ENCODE measurements around the gene RPS6KA5.

The RPS6KA5 gene

DNA sequence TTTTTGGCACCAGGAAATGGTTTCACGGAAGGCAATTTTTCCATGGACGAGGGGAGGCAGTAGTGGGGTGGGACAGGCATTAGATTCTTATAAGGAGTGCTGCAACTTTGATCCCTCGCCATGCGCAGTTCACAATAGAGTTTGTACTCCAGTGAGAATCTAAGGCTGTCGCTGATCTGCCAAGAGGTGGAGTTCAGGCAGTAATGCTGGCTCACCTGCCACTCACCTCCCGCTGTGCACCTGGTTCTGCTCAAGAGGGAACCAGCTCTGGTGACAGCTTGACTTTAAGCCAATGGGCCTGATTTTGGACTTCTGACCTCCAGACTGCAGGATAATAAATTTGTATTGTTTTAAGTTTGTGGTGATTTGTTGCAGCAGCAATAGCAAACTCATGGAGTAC is 163.4 kb downstream of the RPS6KA5 start:
- Histone ChIP-seq H3K27me3 (no peaks in the 10 kb centered on the region), H3K4me1 (ENCODE audit: control insufficient read depth in 1 of 2, insufficient read depth in 1 of 2, low read depth in 1 of 2, low read length in 1 of 2) (no peaks in the 10 kb centered on the region), H3K27ac (no peak overlapping the region), H3K36me3 (peaks cover 82% of the 10 kb centered on the region), H3K4me3 (ENCODE audit: low read depth in 1 of 2, low read length in 1 of 2) (no peak overlapping the region), H3K9me3 (no peaks in the 10 kb centered on the region)
- TF ChIP-seq, protein P1, sequence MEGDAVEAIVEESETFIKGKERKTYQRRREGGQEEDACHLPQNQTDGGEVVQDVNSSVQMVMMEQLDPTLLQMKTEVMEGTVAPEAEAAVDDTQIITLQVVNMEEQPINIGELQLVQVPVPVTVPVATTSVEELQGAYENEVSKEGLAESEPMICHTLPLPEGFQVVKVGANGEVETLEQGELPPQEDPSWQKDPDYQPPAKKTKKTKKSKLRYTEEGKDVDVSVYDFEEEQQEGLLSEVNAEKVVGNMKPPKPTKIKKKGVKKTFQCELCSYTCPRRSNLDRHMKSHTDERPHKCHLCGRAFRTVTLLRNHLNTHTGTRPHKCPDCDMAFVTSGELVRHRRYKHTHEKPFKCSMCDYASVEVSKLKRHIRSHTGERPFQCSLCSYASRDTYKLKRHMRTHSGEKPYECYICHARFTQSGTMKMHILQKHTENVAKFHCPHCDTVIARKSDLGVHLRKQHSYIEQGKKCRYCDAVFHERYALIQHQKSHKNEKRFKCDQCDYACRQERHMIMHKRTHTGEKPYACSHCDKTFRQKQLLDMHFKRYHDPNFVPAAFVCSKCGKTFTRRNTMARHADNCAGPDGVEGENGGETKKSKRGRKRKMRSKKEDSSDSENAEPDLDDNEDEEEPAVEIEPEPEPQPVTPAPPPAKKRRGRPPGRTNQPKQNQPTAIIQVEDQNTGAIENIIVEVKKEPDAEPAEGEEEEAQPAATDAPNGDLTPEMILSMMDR (IDR thresholded peaks at IDR 0.05) = no peak

DNA sequence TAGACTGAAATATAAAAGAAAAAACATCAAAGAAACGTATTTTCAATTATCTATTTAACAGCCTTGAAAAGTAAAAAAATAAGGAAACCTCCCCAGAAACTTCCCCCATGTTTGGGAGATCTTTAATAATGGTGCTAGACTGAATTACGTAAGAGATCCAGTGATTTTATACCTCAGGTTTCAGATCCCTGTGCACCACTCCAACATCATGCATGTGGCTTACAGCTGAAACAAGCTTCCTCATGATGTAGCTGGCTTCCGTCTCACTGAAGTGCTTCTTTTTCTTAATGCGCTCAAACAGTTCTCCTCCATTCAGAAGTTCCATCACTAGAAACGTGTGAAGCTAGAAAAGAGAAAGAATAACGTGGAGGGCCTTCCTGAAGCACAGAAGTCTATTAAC is 166.2 kb downstream of the RPS6KA5 start:
- Histone ChIP-seq H3K36me3 (peaks cover 84% of the 10 kb centered on the region), H3K4me3 (ENCODE audit: low read depth in 1 of 2, low read length in 1 of 2) (no peak overlapping the region), H3K4me1 (ENCODE audit: control insufficient read depth in 1 of 2, insufficient read depth in 1 of 2, low read depth in 1 of 2, low read length in 1 of 2) (no peaks in the 10 kb centered on the region), H3K27ac (no peak overlapping the region), H3K9me3 (no peaks in the 10 kb centered on the region), H3K27me3 (no peaks in the 10 kb centered on the region)
- TF ChIP-seq, protein P1 (IDR thresholded peaks at IDR 0.05) = no peak

DNA sequence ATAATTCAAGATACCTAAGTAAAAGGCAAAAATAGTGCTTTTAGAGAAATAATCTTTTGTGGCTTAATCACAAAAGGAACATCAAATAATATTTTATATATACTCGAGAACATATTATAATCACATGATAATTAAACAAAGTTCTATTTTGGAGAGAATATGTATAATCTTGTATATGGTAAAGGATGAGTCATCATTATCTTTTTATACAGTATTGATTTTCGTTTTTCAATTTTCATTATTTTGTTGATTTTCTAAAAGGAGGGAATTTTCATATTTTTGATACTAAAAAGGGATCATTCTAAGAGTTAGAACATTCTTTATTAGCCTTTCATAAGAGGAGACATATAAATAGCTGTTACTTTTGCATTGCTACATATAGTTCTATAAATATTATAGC is 166.9 kb downstream of the RPS6KA5 start:
- H3K27me3 ChIP-seq = no peaks in the 10 kb centered on the region
- H3K4me1 ChIP-seq (ENCODE audit: control insufficient read depth in 1 of 2, insufficient read depth in 1 of 2, low read depth in 1 of 2, low read length in 1 of 2) = no peaks in the 10 kb centered on the region

DNA sequence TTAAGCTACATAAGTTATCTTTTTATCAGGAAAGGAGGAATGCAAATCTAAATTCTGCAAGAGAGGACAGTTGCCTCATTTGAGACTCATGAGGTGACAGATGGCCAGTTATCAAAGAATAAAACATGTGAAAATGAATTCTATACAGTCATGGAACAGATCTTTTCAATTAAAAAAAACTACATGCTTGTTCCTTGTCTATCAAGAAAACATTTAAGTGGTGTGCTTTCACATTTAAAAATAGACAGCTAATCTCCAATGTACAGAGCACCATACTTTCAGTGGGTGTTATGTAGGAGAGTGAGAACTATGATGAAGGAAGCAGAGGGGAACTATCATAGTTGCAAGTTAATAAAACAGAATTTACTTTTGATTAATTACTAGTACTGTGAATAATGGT is 167.5 kb downstream of the RPS6KA5 start:
- no peak overlapping the region for H3K27ac ChIP-seq
- H3K4me1 ChIP-seq (ENCODE audit: control insufficient read depth in 1 of 2, insufficient read depth in 1 of 2, low read depth in 1 of 2, low read length in 1 of 2) = no peaks in the 10 kb centered on the region
- peaks cover 71% of the 10 kb centered on the region for H3K36me3 ChIP-seq
- TF ChIP-seq, protein P1 (IDR thresholded peaks at IDR 0.05) = no peak
- H3K27me3 ChIP-seq = no peaks in the 10 kb centered on the region
- no peak overlapping the region for H3K4me3 ChIP-seq (ENCODE audit: low read depth in 1 of 2, low read length in 1 of 2)
- no peaks in the 10 kb centered on the region for H3K9me3 ChIP-seq

More for the DNA sequence above, 166.9 kb downstream of the RPS6KA5 start:
- TF ChIP-seq, protein P1 (IDR thresholded peaks at IDR 0.05) = no peak
- H3K4me3 ChIP-seq (ENCODE audit: low read depth in 1 of 2, low read length in 1 of 2) = no peak overlapping the region
- no peaks in the 10 kb centered on the region for H3K9me3 ChIP-seq
- H3K27ac ChIP-seq = no peak overlapping the region
- peaks cover 76% of the 10 kb centered on the region for H3K36me3 ChIP-seq

DNA sequence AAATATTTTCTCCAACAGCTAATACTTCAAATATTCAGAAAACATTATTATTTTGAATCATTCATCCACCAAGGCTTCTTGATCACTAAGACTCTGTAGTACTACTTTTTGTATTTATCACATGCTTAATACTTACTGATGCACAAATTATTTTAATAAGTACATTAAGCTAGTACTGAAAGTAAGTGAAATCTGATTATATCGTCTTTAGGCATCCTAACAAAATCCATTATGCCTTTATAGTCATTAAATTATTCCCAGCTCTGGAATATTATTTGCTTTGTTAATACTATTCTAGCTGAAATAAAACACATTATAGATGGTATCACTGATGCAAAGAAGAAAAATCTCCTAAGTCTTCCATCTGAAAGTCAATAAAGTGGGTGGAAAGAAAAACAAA is 169.1 kb downstream of the RPS6KA5 start:
- no peaks in the 10 kb centered on the region for H3K9me3 ChIP-seq
- H3K4me1 ChIP-seq (ENCODE audit: control insufficient read depth in 1 of 2, insufficient read depth in 1 of 2, low read depth in 1 of 2, low read length in 1 of 2) = no peaks in the 10 kb centered on the region
- H3K27me3 ChIP-seq = no peaks in the 10 kb centered on the region
- H3K36me3 ChIP-seq = peaks cover 67% of the 10 kb centered on the region
- no peak overlapping the region for H3K4me3 ChIP-seq (ENCODE audit: low read depth in 1 of 2, low read length in 1 of 2)
- no peak overlapping the region for H3K27ac ChIP-seq
- TF ChIP-seq, protein P1 (IDR thresholded peaks at IDR 0.05) = no peak

All from neutrophil (primary cell).